Adrenal gland (tissue), 12 donors: ENCODE data around the gene POMGNT2. TPM values are rescaled to one million over a fixed set of nuclear protein-coding genes. Genes with fewer than 3 reads are reported as not detected.

Experiments used
- DNase-seq, 7 donors: peaks; one replicate each; pipeline ENCODE4 v3.0.0-alpha.2; 2019 to 2020
- H3K27ac ChIP-seq, 5 donors: fragments of 200-600 bp; sonication (generic) in 4 of 5; 1 replicate in 3 of 5; 2 replicates in 2 of 5; pipeline versions ENCODE4 v1.5.1 to v1.8.0; 2016 to 2020; ENCODE audit warnings: mild to moderate bottlenecking in 1 of 5
- H3K27me3 ChIP-seq: fragments of 200-600 bp; 2 replicates; pipeline ENCODE4 v1.8.0; 2021
- H3K36me3 ChIP-seq, 2 donors: fragments of 200-600 bp; replicated peaks in 1 of 2; 1 replicate in 1 of 2; 2 replicates in 1 of 2; pipeline versions ENCODE4 v1.5.1 to v1.8.0; 2018 to 2022
- H3K4me1 ChIP-seq, 2 donors: fragments of 200-600 bp; replicated peaks in 1 of 2; 1 replicate in 1 of 2; 2 replicates in 1 of 2; pipeline versions ENCODE4 v1.5.1 to v1.8.0; 2018 to 2021
- H3K4me3 ChIP-seq, 4 donors: fragments of 200-600 bp; sonication (generic) in 3 of 4; one replicate each; pipeline ENCODE4 v1.5.1; 2016 to 2018
- H3K9me3 ChIP-seq, 3 donors: fragments of 200-600 bp; sonication (generic) in 1 of 3; replicated peaks in 1 of 3; 1 replicate in 2 of 3; 2 replicates in 1 of 3; pipeline versions ENCODE4 v1.5.1 to v1.8.0; 2016 to 2021
- CTCF ChIP-seq, 6 experiments: fragments of 450-650 bp in 4 of 6; fragments of 200-600 bp in 2 of 6; sonication (generic) in 1 of 6; IDR thresholded peaks; 1 replicate in 5 of 6; 2 replicates in 1 of 6; pipeline versions ENCODE4 v1.5.1 to v1.8.0; 2016 to 2021; ENCODE audit warnings: antibody characterized with exemption in 6 of 6, mild to moderate bottlenecking in 2 of 6, moderate library complexity in 1 of 6
- POLR2A ChIP-seq, 2 donors: fragments of 450-650 bp; IDR thresholded peaks; one replicate each; pipeline ENCODE4 v1.6.1; 2017; ENCODE audit warnings: antibody characterized with exemption in 2 of 2, mild to moderate bottlenecking in 2 of 2, moderate library complexity in 1 of 2
- whole genome bisulfite sequencing, 4 donors: extraction: QIAGEN DNeasy Blood & Tissue Kit in 2 of 4; methylation state at CpG; one replicate each; pipeline versions ENCODE4 v1.1.5 to v1.1.7; 2013 to 2017; 5-methylcytosine and 5-hydroxymethylcytosine counted together
- intact Hi-C, 2 donors: fragments of 100-400 bp; cut with DNase I; formaldehyde crosslinking; loops; one replicate each; pipeline versions ENCODE4 v1.14.1 to v1.15.0; 2022 to 2023
- polyA plus RNA-seq, 3 donors: library from polyadenylated mRNA; stranded (reverse); fragments of 200-250 nt in 2 of 3; fragments of 350-450 nt in 1 of 3; fragmentation: Illumina TruSeq in 1 of 3; extraction: RNeasy Lipid Tissue Mini Kit (QIAGEN cat#74804) in 1 of 3; gene quantifications; one replicate each; pipeline ENCODE4 v1.2.3, GENCODE V29; 2013 to 2014
- total RNA-seq, 9 donors: library from RNA; depleted of rRNA in 4 of 9; stranded (reverse); fragments of >200 nt in 4 of 9; fragments of 120-200 nt in 1 of 9; fragmentation: NEBNext Ultra II Directional in 1 of 9; extraction: Animal tissue kit (Norgen Biotek cat#: 25700) in 1 of 9; gene quantifications; one replicate each; pipeline versions ENCODE4 v1.1.0 to v1.2.4, GENCODE V29; 2013 to 2023
- donor health status: healthy with polysubstance abuse.
- donor health status: Bipolar disorder and iron deficiency.
- donor health status: DM: yes; HTN: yes; CAD: no.
- donor health status: DM: no; HTN: no; CAD: no.
- donor health status: DM: no; HTN: no; CAD: no.
- donor health status: DM: yes; HTN: yes; CAD: no.

The POMGNT2 gene
- total and polyA plus RNA-seq, 12 donors: 6.5 to 44.9 (median 18.6) TPM

GRCh38 chr3:43093974-43094373 lies 11.9 kb downstream of the POMGNT2 start:
- no peaks in the 10 kb centered on the region for H3K4me1 ChIP-seq
- H3K36me3 ChIP-seq: no peaks in the 10 kb centered on the region
- no peaks in the 10 kb centered on the region for H3K9me3 ChIP-seq
- no peak overlapping the region for H3K27ac ChIP-seq
- no peak for DNase-seq
- no peak overlapping the region for H3K4me3 ChIP-seq
- TF ChIP-seq POLR2A (IDR thresholded peaks at IDR 0.05): no peak
- TF ChIP-seq CTCF (IDR thresholded peaks at IDR 0.05): no peak
- intact Hi-C loops: no loop called here
- H3K27me3 ChIP-seq: no peaks in the 10 kb centered on the region
- 89 to 97% (median 90%) methylated on average over 2 of the region's 2 CpGs for WGBS, 4 donors

GRCh38 chr3:43093006-43093405 lies 12.9 kb downstream of the POMGNT2 start:
- H3K36me3 ChIP-seq: no peaks in the 10 kb centered on the region
- no peak for DNase-seq
- H3K27ac ChIP-seq: no peak overlapping the region
- 86 to 100% (median 93%) methylated on average over 1 of the region's 1 CpG; no CpG with 5 or more reads in 1 of the 4 donors for WGBS, 4 donors
- intact Hi-C loops: no loop called here
- H3K4me3 ChIP-seq: no peak overlapping the region
- H3K9me3 ChIP-seq: no peaks in the 10 kb centered on the region
- H3K27me3 ChIP-seq: no peaks in the 10 kb centered on the region
- no peaks in the 10 kb centered on the region for H3K4me1 ChIP-seq
- no peak for TF ChIP-seq CTCF (IDR thresholded peaks at IDR 0.05)

GRCh38 chr3:43091481-43091880 lies 14.4 kb downstream of the POMGNT2 start:
- H3K36me3 ChIP-seq: no peaks in the 10 kb centered on the region
- no peaks in the 10 kb centered on the region for H3K9me3 ChIP-seq
- TF ChIP-seq POLR2A (IDR thresholded peaks at IDR 0.05) (no peak), CTCF (IDR thresholded peaks at IDR 0.05) (no peak)
- intact Hi-C loops: no loop called here
- no peak overlapping the region for H3K27ac ChIP-seq
- H3K27me3 ChIP-seq: no peaks in the 10 kb centered on the region
- H3K4me3 ChIP-seq: no peak overlapping the region
- H3K4me1 ChIP-seq: peaks cover 0 to 9% of the 10 kb centered on the region in 2 donors
- DNase-seq: no peak
- WGBS, 4 donors: 95 to 98% (median 98%) methylated on average over 4 of the region's 4 CpGs

- WGBS, 4 donors: 95 to 100% (median 97%) methylated on average over 3 of the region's 3 CpGs
- peaks cover 0 to 12% of the 10 kb centered on the region in 2 donors for H3K4me1 ChIP-seq
- TF ChIP-seq CTCF (IDR thresholded peaks at IDR 0.05): no peak
- no peak for TF ChIP-seq POLR2A (IDR thresholded peaks at IDR 0.05)
- no peaks in the 10 kb centered on the region for H3K27me3 ChIP-seq
- no peak overlapping the region for H3K27ac ChIP-seq
- no peak for DNase-seq
- H3K4me3 ChIP-seq: no peak overlapping the region
- intact Hi-C loops: no loop called here
- no peaks in the 10 kb centered on the region for H3K36me3 ChIP-seq
- H3K9me3 ChIP-seq: no peaks in the 10 kb centered on the region
Observed at GRCh38 chr3:43090238-43090637, 15.6 kb downstream of the POMGNT2 start.
